KMS-11 (cell line): ENCODE data around the gene SDF2L1.

Experiments
- H2AFZ ChIP-seq: fragments of 200-600 bp; sonication (generic); 2 replicates; pipeline ENCODE4 v1.6.1; 2016; ENCODE audit warnings: antibody characterized with exemption, mixed run types, low read depth
- H3K27ac ChIP-seq: fragments of 200-600 bp; sonication (generic); 2 replicates; pipeline ENCODE4 v1.6.1; 2016; ENCODE audit warnings: mild to moderate bottlenecking, mixed run types
- H3K27me3 ChIP-seq: fragments of 200-600 bp; sonication (generic); 2 replicates; pipeline ENCODE4 v1.6.1; 2017; ENCODE audit warnings: mild to moderate bottlenecking, low read depth, mixed run types, moderate library complexity; ENCODE audit not compliant: insufficient read depth
- H3K36me3 ChIP-seq: fragments of 200-600 bp; sonication (generic); 2 replicates; pipeline ENCODE4 v1.6.1; 2017; ENCODE audit warnings: mild to moderate bottlenecking, mixed run types; ENCODE audit not compliant: insufficient read depth
- H3K4me1 ChIP-seq: fragments of 200-600 bp; sonication (generic); 2 replicates; pipeline ENCODE4 v1.6.1; 2016; ENCODE audit warnings: mild to moderate bottlenecking, low read depth, mixed run types; ENCODE audit not compliant: poor library complexity, severe bottlenecking
- H3K4me2 ChIP-seq: fragments of 200-600 bp; sonication (generic); 2 replicates; pipeline ENCODE4 v1.7.0; 2016; ENCODE audit warnings: mild to moderate bottlenecking, mixed run types
- H3K4me3 ChIP-seq: fragments of 200-600 bp; sonication (generic); IDR thresholded peaks from 2 replicates; pipeline ENCODE4 v1.6.1; 2017; ENCODE audit warnings: low read depth, low read length, mixed read lengths; ENCODE audit not compliant: insufficient read depth
- H3K79me2 ChIP-seq: fragments of 200-600 bp; sonication (generic); 2 replicates; pipeline ENCODE4 v1.6.1; 2016; ENCODE audit warnings: low read depth, mixed run types; ENCODE audit not compliant: insufficient read depth
- H3K9ac ChIP-seq: fragments of 200-600 bp; sonication (generic); 2 replicates; pipeline ENCODE4 v1.6.1; 2016; ENCODE audit warnings: mild to moderate bottlenecking, mixed run types
- H4K20me1 ChIP-seq: fragments of 200-600 bp; sonication (generic); 2 replicates; pipeline ENCODE4 v1.6.1; 2016; ENCODE audit warnings: mild to moderate bottlenecking, mixed run types; ENCODE audit not compliant: insufficient read depth
- TF ChIP-seq, protein P1 (sequence below): fragments of 200-600 bp; sonication (generic); conservative IDR thresholded peaks from 2 replicates; pipeline ENCODE4 v1.6.1; 2017; ENCODE audit warnings: low read depth, mild to moderate bottlenecking, antibody characterized with exemption, low read length, moderate library complexity, mixed read lengths

The SDF2L1 gene

GRCh38 chr22:21624880-21625791 lies 17.0 kb upstream of the SDF2L1 start:
- TF ChIP-seq, protein P1, sequence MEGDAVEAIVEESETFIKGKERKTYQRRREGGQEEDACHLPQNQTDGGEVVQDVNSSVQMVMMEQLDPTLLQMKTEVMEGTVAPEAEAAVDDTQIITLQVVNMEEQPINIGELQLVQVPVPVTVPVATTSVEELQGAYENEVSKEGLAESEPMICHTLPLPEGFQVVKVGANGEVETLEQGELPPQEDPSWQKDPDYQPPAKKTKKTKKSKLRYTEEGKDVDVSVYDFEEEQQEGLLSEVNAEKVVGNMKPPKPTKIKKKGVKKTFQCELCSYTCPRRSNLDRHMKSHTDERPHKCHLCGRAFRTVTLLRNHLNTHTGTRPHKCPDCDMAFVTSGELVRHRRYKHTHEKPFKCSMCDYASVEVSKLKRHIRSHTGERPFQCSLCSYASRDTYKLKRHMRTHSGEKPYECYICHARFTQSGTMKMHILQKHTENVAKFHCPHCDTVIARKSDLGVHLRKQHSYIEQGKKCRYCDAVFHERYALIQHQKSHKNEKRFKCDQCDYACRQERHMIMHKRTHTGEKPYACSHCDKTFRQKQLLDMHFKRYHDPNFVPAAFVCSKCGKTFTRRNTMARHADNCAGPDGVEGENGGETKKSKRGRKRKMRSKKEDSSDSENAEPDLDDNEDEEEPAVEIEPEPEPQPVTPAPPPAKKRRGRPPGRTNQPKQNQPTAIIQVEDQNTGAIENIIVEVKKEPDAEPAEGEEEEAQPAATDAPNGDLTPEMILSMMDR, result no peak
- Histone ChIP-seq H3K27me3 (no peaks in the 10 kb centered on the region), H3K4me1 (peaks cover 12% of the 10 kb centered on the region), H3K9ac (no peak overlapping the region), H4K20me1 (peaks cover 3% of the 10 kb centered on the region; the same call in 1 of the 2 replicates), H3K4me3 (no peak overlapping the region), H3K27ac (peak overlapping the region; percentile 16; the same call in 1 of the 2 replicates), H3K79me2 (peaks cover 38% of the 10 kb centered on the region), H3K36me3 (no peaks in the 10 kb centered on the region), H3K4me2 (no peak overlapping the region), H2AFZ (no peak overlapping the region)

DNA sequence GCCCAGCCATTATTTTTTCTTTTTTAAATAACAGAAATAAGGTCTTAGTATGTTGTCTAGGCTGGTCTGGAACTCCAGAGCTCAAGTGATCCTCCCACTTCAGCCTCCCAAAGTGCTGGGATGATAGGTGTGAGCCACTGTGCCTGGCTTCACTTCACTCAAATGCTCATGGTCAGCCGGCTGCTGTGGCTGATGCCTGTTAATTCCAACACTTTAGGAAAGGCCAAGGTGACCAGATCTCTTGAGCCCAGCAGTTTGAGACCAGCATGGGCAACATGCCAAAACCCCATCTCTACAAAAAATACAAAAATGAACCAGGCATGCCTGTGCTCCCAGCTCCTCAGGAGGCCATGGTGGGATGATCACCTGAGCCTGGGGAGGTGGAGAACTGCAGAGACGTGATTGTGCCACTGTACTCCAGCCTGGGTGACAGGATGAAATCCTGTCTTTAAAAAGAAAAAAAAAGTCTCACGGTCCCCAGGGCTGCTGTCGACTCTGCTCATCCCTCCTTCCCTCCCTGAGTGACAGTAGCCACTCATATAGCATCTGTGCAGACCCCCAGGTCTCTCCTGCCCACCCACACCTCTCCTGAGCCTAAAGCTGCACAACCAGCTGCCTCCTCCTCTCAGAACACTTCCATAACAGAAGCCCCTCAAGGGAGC lies 15.9 kb upstream of the SDF2L1 start:
- no peak overlapping the region for H3K27ac ChIP-seq
- H3K79me2 ChIP-seq, result peaks cover 38% of the 10 kb centered on the region
- H3K4me1 ChIP-seq, result peaks cover 12% of the 10 kb centered on the region
- H3K27me3 ChIP-seq, result no peaks in the 10 kb centered on the region
- H2AFZ ChIP-seq, result no peak overlapping the region
- H4K20me1 ChIP-seq, result 0 out of 2 replicates have a peak, but pooled peaks cover 3% of the 10 kb centered on the region
- TF ChIP-seq, protein P1, result no peak
- H3K4me2 ChIP-seq, result no peak overlapping the region
- no peak overlapping the region for H3K9ac ChIP-seq
- no peak overlapping the region for H3K4me3 ChIP-seq
- H3K36me3 ChIP-seq, result no peaks in the 10 kb centered on the region

- Histone ChIP-seq H3K27ac (no peak overlapping the region), H3K36me3 (no peaks in the 10 kb centered on the region), H2AFZ (no peak overlapping the region), H3K9ac (no peak overlapping the region), H4K20me1 (0 out of 2 replicates have a peak, but pooled peaks cover 3% of the 10 kb centered on the region), H3K27me3 (no peaks in the 10 kb centered on the region), H3K4me1 (peaks cover 12% of the 10 kb centered on the region), H3K79me2 (peaks cover 38% of the 10 kb centered on the region), H3K4me3 (no peak overlapping the region), H3K4me2 (no peak overlapping the region)
- TF ChIP-seq, protein P1, result no peak
Observed at GRCh38 chr22:21626735-21627469, 15.2 kb upstream of the SDF2L1 start.
